Measurements from ENCODE around the gene DTNB. TPM values are rescaled to one million over a fixed set of nuclear protein-coding genes. Genes with fewer than 3 reads are reported as not detected.

Gene DTNB
- total RNA-seq, 2 donors from 2014 or later = 4.3 to 4.4 TPM

GRCh38 chr2:25369876-25370275 is 303.5 kb downstream of the DTNB start:
- H3K9me3 ChIP-seq = no peaks in the 10 kb centered on the region
- H3K4me1 ChIP-seq = peaks cover 0 to 5% of the 10 kb centered on the region in 2 donors
- no peak for DNase-seq (ENCODE audit: low spot score)
- no peaks in the 10 kb centered on the region for H3K36me3 ChIP-seq
- no peaks in the 10 kb centered on the region for H3K27me3 ChIP-seq
- H3K4me3 ChIP-seq = no peak overlapping the region
- no peak overlapping the region for H3K27ac ChIP-seq
- TF ChIP-seq, protein P1, sequence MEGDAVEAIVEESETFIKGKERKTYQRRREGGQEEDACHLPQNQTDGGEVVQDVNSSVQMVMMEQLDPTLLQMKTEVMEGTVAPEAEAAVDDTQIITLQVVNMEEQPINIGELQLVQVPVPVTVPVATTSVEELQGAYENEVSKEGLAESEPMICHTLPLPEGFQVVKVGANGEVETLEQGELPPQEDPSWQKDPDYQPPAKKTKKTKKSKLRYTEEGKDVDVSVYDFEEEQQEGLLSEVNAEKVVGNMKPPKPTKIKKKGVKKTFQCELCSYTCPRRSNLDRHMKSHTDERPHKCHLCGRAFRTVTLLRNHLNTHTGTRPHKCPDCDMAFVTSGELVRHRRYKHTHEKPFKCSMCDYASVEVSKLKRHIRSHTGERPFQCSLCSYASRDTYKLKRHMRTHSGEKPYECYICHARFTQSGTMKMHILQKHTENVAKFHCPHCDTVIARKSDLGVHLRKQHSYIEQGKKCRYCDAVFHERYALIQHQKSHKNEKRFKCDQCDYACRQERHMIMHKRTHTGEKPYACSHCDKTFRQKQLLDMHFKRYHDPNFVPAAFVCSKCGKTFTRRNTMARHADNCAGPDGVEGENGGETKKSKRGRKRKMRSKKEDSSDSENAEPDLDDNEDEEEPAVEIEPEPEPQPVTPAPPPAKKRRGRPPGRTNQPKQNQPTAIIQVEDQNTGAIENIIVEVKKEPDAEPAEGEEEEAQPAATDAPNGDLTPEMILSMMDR (IDR thresholded peaks at IDR 0.05) = no peak

GRCh38 chr2:25369439-25369838 is 303.9 kb downstream of the DTNB start:
- Histone ChIP-seq H3K4me1 (peaks cover 0 to 5% of the 10 kb centered on the region in 2 donors), H3K4me3 (no peak overlapping the region), H3K36me3 (no peaks in the 10 kb centered on the region), H3K27me3 (no peaks in the 10 kb centered on the region), H3K9me3 (no peaks in the 10 kb centered on the region), H3K27ac (no peak overlapping the region)
- DNase-seq (ENCODE audit: low spot score) = no peak
- TF ChIP-seq, protein P1 (IDR thresholded peaks at IDR 0.05) = no peak

GRCh38 chr2:25368660-25369059 is 304.7 kb downstream of the DTNB start:
- Histone ChIP-seq H3K36me3 (no peaks in the 10 kb centered on the region), H3K27me3 (no peaks in the 10 kb centered on the region), H3K27ac (no peak overlapping the region), H3K4me1 (peaks cover 0 to 5% of the 10 kb centered on the region in 2 donors), H3K9me3 (no peaks in the 10 kb centered on the region), H3K4me3 (no peak overlapping the region)
- no peak for DNase-seq (ENCODE audit: low spot score)
- TF ChIP-seq, protein P1 (IDR thresholded peaks at IDR 0.05) = no peak

DNA sequence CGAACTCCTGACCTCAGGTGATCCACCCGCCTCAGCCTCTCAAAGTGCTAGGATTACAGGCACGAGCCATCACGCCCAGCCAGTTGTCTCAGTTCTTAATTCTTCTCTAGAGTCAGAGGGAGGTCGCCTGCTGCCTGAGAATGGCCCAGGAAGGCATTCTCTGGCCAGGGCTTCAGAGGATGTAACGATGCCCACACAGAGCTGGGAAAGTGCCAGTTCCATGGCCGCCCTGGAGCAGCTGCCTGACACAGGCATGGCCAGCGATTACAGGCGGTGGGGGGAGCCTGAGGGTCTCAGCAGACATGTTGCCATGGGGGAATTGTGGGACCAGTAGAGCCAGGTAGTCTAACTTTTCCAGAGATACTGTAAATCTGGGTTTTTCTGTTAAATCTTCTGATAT is 306.1 kb downstream of the DTNB start:
- Histone ChIP-seq H3K4me1 (no peaks in the 10 kb centered on the region), H3K27me3 (no peaks in the 10 kb centered on the region), H3K27ac (no peak overlapping the region), H3K9me3 (no peaks in the 10 kb centered on the region), H3K4me3 (no peak overlapping the region), H3K36me3 (no peaks in the 10 kb centered on the region)
- no peak for DNase-seq (ENCODE audit: low spot score)
- TF ChIP-seq, protein P1 (IDR thresholded peaks at IDR 0.05) = no peak

GRCh38 chr2:25366629-25367028 is 306.7 kb downstream of the DTNB start:
- no peak for DNase-seq (ENCODE audit: low spot score)
- TF ChIP-seq, protein P1 (IDR thresholded peaks at IDR 0.05) = no peak
- H3K27me3 ChIP-seq = no peaks in the 10 kb centered on the region
- no peak overlapping the region for H3K4me3 ChIP-seq
- H3K36me3 ChIP-seq = no peaks in the 10 kb centered on the region
- H3K9me3 ChIP-seq = no peaks in the 10 kb centered on the region
- peaks cover 0 to 3% of the 10 kb centered on the region in 2 donors for H3K4me1 ChIP-seq
- H3K27ac ChIP-seq = no peak overlapping the region

GRCh38 chr2:25365241-25365640 is 308.1 kb downstream of the DTNB start:
- H3K4me3 ChIP-seq = no peak overlapping the region
- no peak overlapping the region for H3K27ac ChIP-seq
- no peaks in the 10 kb centered on the region for H3K27me3 ChIP-seq
- no peaks in the 10 kb centered on the region for H3K9me3 ChIP-seq
- H3K4me1 ChIP-seq = peaks cover 0 to 6% of the 10 kb centered on the region in 2 donors
- H3K36me3 ChIP-seq = no peaks in the 10 kb centered on the region
- no peak for DNase-seq (ENCODE audit: low spot score)
- TF ChIP-seq, protein P1 (IDR thresholded peaks at IDR 0.05) = no peak

Data from right atrium auricular region (tissue), 2 donors.